Vagina (tissue), 2 donors: Measurements from ENCODE around the gene OR10A3.

Source experiments
- CTCF ChIP-seq, 3 experiments: fragments of 450-650 bp in 2 of 3; fragments of 200-600 bp in 1 of 3; sonication (generic) in 1 of 3; IDR thresholded peaks; one replicate each; pipeline ENCODE4 v1.5.1; 2017 to 2019; ENCODE audit warnings: antibody characterized with exemption in 3 of 3, mild to moderate bottlenecking in 2 of 3, moderate library complexity in 2 of 3
- POLR2A ChIP-seq, 2 donors: fragments of 450-650 bp; IDR thresholded peaks; one replicate each; pipeline ENCODE4 v1.6.1; 2017; ENCODE audit warnings: antibody characterized with exemption in 2 of 2, mild to moderate bottlenecking in 2 of 2, moderate library complexity in 2 of 2
- POLR2AphosphoS5 ChIP-seq, 2 donors: sonication (generic); formaldehyde crosslinking; IDR thresholded peaks; one replicate each; pipeline ENCODE4 v1.9.0; 2017; ENCODE audit warnings: antibody characterized with exemption in 2 of 2, mild to moderate bottlenecking in 2 of 2, low read depth in 1 of 2; ENCODE audit not compliant: insufficient read depth in 1 of 2

GRCh38 chr11:7910286-7910788 lies 31.2 kb downstream of the OR10A3 start:
- no peak for TF ChIP-seq POLR2AphosphoS5 (IDR thresholded peaks at IDR 0.05; ENCODE audit: insufficient read depth in 1 of 2, low read depth in 1 of 2)
- no peak for TF ChIP-seq CTCF (IDR thresholded peaks at IDR 0.05)
- TF ChIP-seq POLR2A (IDR thresholded peaks at IDR 0.05): no peak
